PFSK-1 (cell line): ENCODE measurements around the gene CCS.

Experiments used
- TAF1 ChIP-seq: IDR thresholded peaks from 2 replicates; pipeline ENCODE4 v1.6.1; 2012; ENCODE audit warnings: low read length, control low read depth, borderline replicate concordance; ENCODE audit not compliant: insufficient read depth
- TF ChIP-seq, protein P1 (sequence below), 2 experiments: IDR thresholded peaks; 2 replicates each; pipeline versions ENCODE4 v1.6.1 to v1.8.0; 2011 to 2012; ENCODE audit warnings: low read depth in 2 of 2, low read length in 2 of 2, control low read depth in 1 of 2, inconsistent platforms in 1 of 2, mild to moderate bottlenecking in 1 of 2, moderate library complexity in 1 of 2; ENCODE audit not compliant: insufficient read depth in 1 of 2

- TF ChIP-seq TAF1: no peak
- TF ChIP-seq, protein P1, sequence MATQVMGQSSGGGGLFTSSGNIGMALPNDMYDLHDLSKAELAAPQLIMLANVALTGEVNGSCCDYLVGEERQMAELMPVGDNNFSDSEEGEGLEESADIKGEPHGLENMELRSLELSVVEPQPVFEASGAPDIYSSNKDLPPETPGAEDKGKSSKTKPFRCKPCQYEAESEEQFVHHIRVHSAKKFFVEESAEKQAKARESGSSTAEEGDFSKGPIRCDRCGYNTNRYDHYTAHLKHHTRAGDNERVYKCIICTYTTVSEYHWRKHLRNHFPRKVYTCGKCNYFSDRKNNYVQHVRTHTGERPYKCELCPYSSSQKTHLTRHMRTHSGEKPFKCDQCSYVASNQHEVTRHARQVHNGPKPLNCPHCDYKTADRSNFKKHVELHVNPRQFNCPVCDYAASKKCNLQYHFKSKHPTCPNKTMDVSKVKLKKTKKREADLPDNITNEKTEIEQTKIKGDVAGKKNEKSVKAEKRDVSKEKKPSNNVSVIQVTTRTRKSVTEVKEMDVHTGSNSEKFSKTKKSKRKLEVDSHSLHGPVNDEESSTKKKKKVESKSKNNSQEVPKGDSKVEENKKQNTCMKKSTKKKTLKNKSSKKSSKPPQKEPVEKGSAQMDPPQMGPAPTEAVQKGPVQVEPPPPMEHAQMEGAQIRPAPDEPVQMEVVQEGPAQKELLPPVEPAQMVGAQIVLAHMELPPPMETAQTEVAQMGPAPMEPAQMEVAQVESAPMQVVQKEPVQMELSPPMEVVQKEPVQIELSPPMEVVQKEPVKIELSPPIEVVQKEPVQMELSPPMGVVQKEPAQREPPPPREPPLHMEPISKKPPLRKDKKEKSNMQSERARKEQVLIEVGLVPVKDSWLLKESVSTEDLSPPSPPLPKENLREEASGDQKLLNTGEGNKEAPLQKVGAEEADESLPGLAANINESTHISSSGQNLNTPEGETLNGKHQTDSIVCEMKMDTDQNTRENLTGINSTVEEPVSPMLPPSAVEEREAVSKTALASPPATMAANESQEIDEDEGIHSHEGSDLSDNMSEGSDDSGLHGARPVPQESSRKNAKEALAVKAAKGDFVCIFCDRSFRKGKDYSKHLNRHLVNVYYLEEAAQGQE (IDR thresholded peaks at IDR 0.05; ENCODE audit: insufficient read depth in 1 of 2, low read depth in 2 of 2, low read length in 2 of 2): no peak
Measured at GRCh38 chr11:66619080-66619554, 26.1 kb downstream of the CCS start.
